GM12892 (cell line): ENCODE measurements around the gene EXOC6B.

Source experiments
- POLR2A ChIP-seq: IDR thresholded peaks from 2 replicates; pipeline ENCODE4 v1.6.1; 2011; ENCODE audit warnings: low read depth, low read length, control low read depth
- POLR2AphosphoS5 ChIP-seq: IDR thresholded peaks from 2 replicates; pipeline ENCODE4 v1.6.1; 2011; ENCODE audit warnings: low read depth, low read length, control low read depth
- TAF1 ChIP-seq: IDR thresholded peaks from 2 replicates; pipeline ENCODE4 v1.6.1; 2011; ENCODE audit warnings: low read depth, mild to moderate bottlenecking, control low read depth, low read length, borderline replicate concordance

GRCh38 chr2:72127401-72128058, 698.3 kb downstream of the EXOC6B start:
- TF ChIP-seq TAF1 (no peak), POLR2AphosphoS5 (no peak), POLR2A (no peak)
